GM13976 (cell line): ENCODE measurements around the gene CDK17.

ENCODE experiments used
- DNase-seq: peaks from one replicate; pipeline ENCODE4 v3.0.0; 2012; ENCODE audit warnings: low spot score
- CTCF ChIP-seq: IDR thresholded peaks from 2 replicates; pipeline ENCODE4 v1.5.1; 2012; ENCODE audit warnings: borderline replicate concordance, mild to moderate bottlenecking; ENCODE audit not compliant: insufficient read depth; ENCODE audit errors: extremely low read depth, missing control alignments, control extremely low read depth
- in situ Hi-C: fragments of 300-500 bp; cut with MboI; formaldehyde crosslinking; loops from one replicate; pipeline ENCODE4 v1.12.0; 2022; ENCODE audit warnings: low sequenced_read_pairs, mixed read lengths, inconsistent platforms; ENCODE audit not compliant: unreplicated experiment

The CDK17 gene

DNA sequence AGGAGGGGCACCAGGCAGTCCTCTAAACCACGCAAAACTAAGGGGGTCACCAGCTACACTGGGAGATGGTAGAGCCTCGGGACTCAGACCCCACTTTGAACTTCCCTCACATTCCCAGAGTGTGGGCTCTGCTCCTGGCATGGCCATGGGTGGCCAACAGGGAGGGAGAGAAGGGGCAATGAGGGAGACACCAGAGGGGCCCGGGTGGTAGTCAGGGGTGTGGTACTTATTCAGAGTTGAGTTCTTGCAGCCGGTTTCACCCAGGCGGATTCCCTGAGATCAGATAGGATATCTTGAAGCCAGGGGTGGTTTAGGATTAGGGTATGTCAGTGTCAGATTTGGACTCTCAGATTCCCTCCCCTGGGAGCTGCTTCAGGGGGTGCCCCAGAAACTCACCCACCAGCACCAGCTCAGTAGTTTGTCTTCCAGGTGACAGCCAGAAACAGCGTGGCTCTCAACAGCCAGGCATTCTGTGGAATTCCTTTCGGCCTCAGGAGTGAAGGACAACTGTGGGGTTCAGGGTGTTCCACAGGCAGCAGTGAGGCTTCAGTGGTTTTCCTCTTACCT, 150.0 kb downstream of the CDK17 start:
- DNase-seq, result no peak
- no peak for TF ChIP-seq CTCF
- in situ Hi-C loops, result no loop called here

DNA sequence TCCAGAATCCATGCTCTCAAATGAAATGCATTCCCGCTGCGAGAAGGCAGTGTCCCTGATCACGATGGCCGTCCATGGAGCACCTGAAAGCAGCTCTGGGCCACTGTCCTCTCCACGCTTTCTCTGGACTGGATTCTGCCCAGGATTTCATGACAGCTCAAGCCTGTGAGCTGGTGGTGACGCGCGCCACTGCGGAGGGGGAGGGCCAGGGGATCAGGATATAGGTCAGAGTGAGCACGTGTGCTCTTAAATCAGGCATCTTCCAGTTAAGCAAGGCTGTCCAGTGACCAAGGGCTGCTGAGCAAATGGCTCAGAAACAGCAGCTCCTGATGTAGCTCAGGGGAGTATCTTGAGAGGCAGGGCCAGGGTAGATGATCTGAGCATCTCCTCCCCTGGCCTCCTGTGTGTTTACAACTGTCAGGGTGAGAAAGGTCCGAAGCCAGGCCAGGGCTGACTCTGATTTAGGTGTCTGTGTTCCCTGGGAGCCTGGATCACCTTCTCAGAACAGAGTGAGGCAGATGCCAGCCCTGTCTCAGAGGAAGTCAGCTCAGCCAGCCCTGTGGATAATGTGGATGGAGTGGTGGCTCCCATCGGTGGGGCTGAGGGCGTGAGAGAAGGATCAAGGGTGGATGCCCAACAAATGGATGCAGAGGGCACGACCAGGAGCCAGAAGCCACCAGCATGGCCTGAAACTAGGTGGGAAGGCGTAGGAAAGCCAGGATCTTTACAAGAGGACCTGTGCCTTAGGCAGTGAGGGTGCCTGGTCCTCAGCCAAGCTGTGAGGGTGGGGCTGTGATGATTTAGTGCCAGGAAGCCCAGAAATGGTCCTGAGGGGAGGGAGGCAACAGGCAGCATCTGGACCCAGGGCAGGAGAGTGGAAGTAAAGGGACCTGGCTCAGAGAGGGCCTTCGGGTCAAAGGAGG, 150.8 kb downstream of the CDK17 start:
- DNase-seq, result no peak
- in situ Hi-C loops, result no loop called here
- no peak for TF ChIP-seq CTCF

GRCh38 chr12:96248136-96248931, 151.9 kb downstream of the CDK17 start:
- no peak for DNase-seq
- in situ Hi-C loops, result no loop called here
- no peak for TF ChIP-seq CTCF

DNA sequence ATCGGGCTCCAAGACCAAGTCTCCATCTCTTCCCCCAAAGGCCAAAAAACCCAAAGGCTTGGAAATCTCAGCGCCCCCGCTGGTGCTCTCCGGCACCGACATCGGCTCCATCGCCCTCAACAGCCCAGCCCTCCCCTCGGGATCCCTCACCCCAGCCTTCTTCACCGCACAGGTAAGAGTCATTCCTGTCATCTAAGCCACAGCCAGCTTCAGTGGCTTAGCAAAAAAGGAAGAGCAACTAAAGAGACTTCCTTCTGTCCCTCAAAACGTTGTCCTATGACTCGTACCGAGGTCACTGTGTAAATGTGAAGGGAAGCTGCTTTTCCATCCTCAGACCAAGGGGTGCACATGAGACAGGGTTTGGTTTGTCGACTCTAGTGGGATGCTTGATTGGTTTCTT, 152.7 kb downstream of the CDK17 start:
- no peak for DNase-seq
- TF ChIP-seq CTCF, result no peak
- in situ Hi-C loops, result no loop called here

DNA sequence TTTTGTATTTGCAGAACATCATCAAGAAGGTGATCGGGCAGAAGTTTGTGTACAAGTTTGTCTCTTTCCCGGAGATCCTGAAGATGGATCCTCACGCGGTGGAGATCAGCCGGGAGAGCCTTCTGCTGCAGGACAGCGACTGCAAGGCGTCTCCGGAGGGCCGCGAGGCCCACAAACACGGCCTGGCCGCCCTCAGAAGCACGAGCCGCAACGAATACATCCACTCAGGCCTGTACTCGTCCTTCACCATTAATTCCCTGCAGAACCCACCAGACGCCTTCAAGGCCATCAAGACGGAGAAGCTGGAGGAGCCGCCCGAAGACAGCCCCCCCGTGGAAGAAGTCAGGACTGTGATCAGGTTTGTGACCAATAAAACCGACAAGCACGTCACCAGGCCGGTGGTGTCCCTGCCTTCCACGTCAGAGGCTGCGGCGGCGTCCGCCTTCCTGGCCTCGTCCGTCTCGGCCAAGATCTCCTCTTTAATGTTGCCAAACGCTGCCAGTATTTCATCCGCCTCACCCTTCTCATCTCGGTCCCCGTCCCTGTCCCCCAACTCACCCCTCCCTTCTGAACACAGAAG, 153.2 kb downstream of the CDK17 start:
- in situ Hi-C loops, result no loop called here
- TF ChIP-seq CTCF, result no peak

DNA sequence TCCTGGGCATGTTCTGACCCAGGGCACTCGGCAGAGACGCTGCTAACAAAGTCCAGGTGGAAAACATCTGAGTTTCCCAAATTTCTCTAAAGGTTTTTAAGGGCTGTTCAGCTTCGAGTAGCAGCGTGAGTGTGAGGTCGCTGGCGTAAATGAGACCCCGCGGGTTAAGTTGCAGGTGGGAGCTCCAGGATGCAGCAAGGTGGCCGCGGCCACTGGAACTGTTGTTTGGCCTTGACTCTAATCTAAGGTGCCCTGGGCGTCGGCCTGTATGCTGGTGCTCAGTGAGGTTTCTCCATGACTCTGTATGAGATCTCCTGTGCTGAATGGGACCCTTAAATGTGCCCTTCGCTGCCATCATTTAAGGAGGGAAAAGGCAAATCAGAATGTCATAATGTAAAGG, 155.4 kb downstream of the CDK17 start:
- in situ Hi-C loops, result no loop called here
- TF ChIP-seq CTCF, result no peak
- DNase-seq, result no peak

More for the DNA sequence above, 153.2 kb downstream of the CDK17 start:
- no peak for DNase-seq
